Activated naive CD4-positive, alpha-beta T cell treated with anti-CD3 and anti-CD28 coated beads, Interleukin-2, amount 50 U/mL, for 16 hours (primary cell): ENCODE measurements around the gene ADAMTSL4.

Source experiments
- DNase-seq: peaks from one replicate; pipeline ENCODE4 v3.0.0-alpha.2; 2020

ADAMTSL4 gene

DNA sequence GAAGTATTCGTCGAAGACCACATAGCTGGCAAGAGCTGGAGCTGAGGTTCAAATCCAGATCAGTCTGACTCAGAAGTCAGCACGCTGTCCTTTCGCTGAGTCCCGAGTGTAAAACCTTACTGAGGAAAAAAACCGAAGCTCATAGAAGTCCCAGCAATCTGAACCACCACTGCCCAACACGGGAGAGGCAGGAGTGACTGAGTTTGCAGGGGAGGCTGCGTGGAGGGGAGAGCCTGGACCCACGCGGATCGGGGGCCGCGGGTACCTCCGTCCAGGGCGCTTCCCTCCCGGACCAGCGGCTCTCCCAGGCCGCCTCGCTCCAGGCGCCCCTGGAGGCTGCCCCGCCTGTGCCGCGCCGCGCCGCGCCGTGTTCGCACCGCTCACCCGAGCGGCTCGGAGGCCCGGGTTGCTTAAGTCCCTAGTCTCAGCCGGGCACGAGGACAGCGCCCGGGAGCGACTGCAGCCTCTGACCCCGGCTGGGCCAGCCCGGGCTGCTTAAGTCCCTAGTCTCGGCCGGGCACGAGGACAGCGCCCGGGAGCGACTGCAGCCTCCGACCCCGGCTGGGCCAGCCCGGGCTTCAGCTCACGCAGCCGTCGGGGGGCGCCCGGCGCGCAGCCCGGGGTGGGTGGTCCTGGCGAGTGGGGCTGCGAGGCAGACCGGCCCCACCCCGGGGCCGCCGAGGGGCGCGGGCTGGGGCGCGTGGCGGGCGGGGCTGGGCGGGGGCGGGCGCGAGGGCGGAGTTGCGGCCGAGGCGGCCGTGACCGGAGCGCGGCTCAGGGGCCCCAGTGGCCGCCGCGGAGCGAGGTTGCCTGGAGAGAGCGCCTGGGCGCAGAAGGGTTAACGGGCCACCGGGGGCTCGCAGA is at the start of gene ADAMTSL4:
Gene ADAMTSL4, plus strand, starts transcription at position 777 of the 864 bp plus-strand sequence. CDS start 2,881 bp downstream, outside the sequence.
- DNase-seq, result peak; percentile 48

DNA sequence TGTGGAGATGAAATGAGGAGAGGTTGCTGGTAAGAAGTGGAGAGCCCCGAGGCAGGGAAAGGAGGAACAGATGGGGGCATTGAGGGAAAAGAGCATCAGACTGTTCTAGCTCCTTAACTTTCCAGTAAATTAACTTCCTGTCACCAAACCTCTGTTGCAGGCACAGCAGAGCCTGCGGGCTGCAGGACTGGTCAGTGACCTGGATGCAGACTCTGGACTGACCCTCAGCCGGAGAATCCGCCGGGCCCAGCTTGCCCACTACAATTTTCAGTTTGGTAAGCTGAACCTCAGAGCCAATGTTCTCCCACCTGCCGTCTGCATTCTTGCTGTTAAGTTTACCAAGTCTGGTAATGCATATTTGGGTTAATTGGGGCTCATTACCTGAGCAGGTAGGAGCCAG is 43.8 kb upstream of the ADAMTSL4 start:
- no peak for DNase-seq

DNA sequence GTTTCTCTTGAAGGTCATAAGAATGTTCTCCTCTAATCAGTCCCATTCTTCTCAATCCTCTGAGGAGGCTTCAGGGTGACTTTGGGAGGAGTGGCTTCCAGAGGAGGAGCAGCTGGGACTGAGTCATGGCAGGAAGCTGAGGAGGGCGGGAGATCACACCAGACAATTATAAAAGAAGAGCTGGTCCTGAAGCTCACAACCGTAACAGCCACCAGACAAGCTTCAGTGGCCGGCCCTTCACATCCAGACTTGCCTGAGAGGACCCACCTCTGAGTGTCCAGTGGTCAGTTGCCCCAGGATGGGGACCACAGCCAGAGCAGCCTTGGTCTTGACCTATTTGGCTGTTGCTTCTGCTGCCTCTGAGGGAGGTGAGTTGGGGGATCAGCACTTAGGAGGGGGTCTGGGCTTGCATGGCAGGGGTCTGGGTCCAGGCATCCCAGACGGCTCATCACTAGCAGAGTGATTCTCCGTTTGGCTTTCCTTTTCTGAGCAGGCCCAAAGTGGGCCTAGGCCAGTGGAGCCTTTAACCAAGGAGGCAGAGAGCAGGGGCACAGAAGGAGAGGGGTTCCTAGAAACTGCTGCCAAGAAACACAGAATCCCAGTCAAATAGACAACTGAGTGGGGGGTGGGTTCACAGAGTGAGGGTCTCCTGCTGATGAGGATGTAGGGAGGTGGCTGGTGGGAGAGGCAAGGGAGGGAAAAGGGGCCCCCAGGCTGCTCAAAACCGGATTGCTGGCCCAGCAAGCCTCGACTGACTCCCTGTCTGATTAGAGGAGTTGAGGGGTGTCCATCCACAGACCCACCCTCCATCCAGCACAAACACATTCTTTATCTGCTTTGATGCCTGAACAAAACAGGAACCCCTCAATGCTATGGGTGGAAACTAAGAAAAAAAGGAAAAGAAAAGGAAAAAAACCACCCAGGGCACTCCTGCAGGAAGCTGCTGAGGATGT is 41.0 kb upstream of the ADAMTSL4 start, which contains the start of gene ECM1:
Gene ECM1, plus strand, starts transcription at position 198 of the 953 bp plus-strand sequence. Its CDS starts 101 bp downstream, at position 299.
- no peak for DNase-seq

DNA sequence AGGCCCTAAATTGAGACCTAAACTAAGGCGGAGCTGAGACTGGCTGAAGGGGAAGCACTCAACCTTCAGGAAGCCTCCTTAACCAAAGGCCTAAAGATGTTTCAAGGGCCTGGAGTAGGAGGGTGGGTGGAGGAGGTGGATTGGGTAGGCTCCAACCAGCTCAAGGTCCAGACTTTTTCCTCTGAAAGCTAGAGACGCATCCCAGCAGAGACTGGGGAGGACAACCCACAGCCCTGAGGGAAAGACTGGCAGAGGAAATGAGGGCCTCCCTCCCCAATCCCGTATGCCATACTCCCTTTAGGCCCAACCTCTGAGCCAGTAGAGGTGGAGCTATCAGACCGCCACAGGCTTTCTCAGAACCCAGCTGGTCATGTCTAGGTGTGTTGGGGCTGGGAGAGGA is 40.2 kb upstream of the ADAMTSL4 start:
- no peak for DNase-seq

DNA sequence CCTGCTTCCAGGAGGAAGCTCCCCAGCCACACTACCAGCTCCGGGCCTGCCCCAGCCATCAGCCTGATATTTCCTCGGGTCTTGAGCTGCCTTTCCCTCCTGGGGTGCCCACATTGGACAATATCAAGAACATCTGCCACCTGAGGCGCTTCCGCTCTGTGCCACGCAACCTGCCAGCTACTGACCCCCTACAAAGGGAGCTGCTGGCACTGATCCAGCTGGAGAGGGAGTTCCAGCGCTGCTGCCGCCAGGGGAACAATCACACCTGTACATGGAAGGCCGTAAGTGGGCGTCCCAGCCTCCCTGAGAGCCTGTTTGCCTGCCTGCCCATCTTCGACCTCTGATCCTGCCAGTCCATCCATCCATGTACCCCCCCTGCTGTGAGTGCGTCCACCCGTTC is 37.7 kb upstream of the ADAMTSL4 start:
- DNase-seq, result no peak

DNA sequence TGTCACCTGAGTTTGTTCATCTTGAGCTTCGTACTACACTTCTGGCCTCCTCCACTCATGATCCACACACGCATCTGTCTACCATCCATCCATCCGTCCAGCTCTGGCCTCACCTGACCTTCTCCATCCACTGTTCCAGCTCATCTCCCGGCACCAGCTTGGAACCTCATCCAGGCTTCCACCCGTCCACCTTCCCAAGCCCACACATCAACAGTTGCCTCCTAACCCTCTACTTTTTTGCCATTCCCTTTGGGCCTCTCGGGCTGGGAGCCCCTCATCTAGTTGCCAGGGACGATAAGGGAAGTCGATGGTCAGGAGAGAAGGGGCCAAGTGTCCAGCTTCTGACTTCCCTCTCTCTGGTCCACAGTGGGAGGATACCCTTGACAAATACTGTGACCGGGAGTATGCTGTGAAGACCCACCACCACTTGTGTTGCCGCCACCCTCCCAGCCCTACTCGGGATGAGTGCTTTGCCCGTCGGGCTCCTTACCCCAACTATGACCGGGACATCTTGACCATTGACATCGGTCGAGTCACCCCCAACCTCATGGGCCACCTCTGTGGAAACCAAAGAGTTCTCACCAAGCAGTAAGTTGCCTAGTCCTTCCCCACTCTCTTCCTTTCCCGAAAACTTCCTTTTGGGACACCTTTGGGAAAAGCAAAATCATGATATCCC is 37.1 kb upstream of the ADAMTSL4 start:
- no peak for DNase-seq

DNA sequence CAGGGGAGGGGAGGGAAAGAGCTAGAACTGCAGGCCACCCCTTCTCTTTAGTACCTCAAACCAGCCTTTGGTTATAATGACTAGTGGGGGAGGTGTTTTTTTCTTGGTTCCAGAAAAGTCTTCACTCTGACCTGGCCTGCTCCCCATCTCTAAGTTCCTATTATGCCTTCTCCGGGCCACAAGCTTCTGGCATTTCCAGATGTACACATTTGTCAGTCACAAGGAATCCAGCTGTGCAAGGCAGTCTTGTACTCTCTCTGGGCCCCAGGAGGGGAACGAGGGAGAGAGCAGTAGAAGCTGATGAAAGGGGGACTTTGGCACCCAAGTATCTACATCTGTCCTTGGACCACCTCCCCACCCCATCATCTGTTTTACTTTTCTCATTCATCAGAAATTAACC is 36.4 kb upstream of the ADAMTSL4 start:
- no peak for DNase-seq

DNA sequence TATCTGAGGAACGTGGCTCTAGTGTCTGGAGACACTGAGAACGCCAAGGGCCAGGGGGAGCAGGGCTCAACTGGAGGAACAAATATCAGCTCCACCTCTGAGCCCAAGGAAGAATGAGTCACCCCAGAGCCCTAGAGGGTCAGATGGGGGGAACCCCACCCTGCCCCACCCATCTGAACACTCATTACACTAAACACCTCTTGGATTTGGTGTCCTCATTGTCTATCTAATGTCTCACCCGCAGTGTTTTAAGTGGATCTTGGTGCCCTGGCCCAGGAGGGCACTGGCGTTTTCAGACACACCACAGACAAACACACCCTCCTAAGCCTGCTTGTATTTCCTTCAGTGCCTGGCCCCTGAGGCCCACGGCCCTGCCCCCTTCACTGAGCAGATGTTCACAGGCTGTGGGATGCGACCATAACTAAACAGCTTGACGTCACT is 35.8 kb upstream of the ADAMTSL4 start:
- DNase-seq, result no peak

DNA sequence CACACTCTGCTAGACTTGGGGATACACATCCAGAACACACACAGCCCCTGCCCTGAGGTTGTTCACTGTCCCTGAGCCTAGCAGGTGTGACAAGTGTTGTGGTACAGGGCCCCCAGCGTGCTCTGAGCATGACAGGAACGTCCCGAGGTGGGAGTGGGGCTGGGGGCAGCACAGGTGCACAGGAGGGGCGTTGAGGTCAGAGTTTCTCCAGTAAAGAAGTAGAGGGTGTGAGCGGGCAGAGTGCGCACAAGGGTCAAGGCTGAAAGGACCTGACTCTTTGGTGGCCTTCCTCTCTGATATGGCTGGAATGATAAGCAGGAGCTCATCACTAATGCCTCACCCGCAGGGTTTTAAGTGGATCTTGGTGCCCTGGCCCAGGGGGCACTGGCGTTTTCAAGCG is 34.9 kb upstream of the ADAMTSL4 start:
- DNase-seq, result no peak

DNA sequence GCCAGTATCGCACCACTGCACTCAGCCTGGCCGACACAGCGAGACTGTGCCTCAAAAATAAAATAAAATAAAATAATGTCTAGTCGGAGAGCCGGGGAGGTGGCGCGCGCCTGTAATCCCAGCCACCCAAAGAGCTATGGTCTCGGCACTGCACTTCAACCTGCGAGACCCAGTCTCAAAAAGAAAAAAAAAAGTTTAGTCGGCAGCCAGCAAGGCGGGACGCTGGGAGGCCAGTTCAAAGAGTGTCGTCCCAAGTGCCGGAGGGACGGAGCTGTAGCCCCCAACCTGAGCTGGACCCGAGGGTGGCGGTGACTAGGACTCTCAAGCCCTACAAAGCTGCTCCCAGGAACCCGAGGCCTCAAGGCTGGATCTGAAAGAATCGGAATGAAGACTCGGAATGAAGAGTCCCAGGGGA is 34.3 kb upstream of the ADAMTSL4 start:
- DNase-seq, result no peak

DNA sequence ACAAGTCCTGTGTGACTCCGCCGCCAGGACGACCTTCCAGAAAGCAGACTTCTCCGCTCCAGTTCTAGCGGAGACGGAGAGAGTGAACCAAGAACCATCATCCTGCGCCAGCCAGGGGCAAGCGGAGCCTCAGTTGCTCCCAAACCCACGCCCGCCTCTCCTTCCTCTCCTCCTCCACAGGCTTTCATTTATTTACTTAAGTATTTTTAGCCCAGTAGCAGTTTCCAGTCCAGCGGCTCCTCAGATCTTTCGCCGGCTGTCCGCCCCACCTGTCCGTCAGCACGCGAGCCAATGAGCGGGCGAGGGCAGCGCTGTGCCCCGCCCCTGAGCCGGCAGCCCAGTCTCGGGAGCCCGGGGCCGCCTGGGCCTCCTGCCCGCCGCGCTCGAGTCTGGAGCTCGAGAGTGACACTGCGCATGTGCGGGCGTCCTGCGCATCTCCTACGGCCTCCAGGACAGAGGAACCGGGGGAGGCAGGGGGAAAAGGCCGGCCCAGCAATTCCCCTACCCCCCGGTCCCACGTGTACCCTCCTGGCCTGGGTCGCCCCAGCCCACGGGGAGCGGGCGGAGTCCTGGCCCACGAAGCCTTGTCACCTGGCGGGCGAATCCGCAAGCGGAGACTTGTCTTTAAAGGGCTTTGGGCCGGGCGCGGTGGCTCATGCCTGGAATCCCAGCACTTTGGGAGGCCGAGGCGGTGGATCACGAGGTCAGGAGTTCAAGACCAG is 33.7 kb upstream of the ADAMTSL4 start, which contains the start of gene FALEC:
Gene FALEC, plus strand, starts transcription at position 425 of the 722 bp plus-strand sequence.
- peak; percentile 90 for DNase-seq

DNA sequence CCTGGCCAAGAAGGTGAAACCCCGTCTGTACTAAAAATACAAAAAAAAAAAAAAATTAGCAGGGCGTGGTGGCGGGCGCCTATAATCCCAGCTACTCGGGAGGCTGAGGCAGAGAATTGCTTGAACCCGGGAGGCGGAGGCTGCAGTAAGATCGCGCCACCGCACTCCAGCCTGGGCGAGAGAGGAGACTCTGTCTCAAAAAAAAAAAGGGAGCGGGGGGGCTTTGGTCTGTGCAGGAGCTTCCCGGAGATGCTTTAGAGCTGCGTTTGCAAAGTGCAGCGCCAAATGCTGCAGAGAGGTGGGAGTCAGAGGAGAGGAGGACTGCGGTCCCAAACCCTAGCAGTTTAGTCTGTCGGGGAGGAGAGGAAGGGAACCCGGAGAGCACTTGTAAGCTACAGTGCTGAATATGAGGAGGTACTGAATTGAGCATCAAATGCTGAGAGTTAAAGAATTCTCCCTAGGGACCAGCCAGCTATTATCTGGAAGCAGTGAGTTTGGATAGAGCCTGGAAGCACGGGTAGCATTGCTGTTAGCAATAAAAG is 33.1 kb upstream of the ADAMTSL4 start:
- no peak for DNase-seq

DNA sequence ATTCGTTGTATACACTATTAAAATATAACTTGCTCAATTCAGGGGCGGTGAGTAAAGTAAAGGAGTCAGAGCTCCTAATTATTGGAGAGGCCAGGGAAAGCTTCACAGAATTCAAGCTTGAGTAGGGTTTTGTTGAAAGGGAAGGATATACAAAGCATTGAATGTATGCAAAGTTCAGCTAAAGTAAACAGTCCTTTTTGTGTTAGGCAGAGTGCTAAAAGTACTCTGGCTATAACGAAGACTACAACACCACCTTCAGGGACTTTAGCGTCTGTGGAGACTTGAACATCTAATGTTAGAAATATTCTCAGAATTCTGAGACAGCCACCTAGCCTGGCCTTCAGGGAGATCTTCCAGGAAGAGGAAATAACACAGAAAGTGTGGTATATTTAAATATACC is 32.6 kb upstream of the ADAMTSL4 start:
- no peak for DNase-seq

DNA sequence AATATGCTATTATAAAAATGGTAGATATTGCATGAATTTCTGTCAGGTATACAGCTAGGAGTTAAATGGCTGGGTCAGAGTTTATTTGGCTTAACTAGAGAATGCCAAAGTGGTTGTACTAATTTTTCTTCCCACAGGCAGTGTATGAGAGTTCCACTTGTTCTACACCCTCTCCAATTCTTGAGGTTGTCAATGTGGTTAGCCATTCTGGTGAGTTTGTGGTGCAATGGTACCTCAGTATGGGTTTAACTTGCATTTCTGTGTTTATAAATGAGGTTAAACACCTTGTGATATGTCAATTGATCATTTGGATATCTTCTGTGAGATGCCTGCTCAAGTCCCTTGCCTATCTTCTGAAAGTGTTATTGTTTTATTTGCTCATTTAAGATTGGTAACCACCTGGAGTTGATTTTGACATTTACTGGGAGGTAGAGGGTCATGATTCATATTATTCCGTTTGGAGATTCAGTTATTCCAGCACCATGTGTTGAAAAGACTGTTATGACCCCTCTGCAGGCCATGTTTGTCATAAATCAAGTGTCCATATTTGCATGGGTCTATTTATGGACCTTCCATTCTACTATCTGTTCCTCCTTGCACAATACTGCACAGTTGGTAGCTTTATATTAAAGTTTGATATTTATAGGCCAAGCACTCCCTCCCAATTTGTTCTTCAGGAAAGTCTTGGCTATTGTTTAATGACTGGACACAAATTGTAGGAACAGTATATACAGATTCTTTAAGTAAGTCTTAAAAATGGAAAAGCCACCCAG is 27.8 kb upstream of the ADAMTSL4 start:
- no peak for DNase-seq

DNA sequence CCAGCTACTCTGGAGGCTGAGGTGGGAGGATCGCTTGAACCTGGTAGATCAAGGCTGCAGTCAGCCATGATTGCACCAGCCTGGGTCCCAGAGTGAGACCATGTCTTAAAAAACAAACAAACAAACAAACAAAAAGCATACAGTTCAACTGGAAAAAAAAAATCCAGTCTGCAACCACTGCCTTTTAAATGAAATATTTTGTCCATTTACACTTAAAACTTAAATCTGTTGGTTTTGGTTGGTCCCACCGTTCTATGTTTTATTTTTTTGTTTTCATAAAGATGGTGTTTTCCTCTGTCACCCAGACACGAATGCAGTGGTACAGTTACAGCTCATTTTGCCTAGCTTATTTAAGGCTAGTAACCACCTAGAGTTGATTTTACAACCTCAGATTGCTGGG is 23.9 kb upstream of the ADAMTSL4 start:
- no peak for DNase-seq

DNA sequence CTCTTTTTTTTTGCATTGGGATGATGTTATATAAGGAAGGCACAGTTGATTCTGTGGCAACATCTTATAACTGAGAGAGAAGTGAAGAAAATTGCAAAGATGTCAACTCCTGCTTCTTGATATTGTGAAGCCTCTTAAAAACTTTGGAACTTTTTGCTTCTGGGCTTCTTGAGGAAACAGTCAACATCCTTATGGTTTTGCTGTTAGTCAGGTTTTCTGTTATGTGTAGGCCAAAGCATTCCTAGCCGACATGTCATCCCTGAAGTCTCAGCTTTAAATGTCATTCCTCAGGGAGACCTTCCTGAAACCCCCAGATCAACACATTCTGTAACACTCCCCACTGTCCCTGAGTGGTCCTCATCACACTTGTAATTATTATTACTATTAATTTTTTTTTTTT is 21.0 kb upstream of the ADAMTSL4 start:
- no peak for DNase-seq

DNA sequence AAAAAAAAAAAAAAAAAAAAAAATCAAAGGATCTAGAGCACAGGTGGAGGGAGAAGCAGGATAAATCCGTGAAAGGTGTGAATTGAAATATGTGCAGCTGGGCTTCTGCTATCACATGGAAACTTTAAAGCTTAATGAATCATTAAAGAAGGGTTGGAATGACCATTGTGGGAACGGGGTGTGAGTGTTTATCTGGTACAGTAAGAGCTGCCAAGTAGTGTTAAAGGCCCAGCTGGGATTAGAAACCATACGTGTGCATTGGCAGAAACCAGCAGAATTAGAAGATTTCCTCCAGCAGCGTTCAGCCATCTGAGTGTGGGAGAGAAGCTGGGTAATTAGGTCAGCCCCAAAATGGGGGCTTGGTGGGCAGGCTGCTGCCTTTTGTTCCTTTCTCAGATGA is 20.2 kb upstream of the ADAMTSL4 start:
- DNase-seq, result no peak

DNA sequence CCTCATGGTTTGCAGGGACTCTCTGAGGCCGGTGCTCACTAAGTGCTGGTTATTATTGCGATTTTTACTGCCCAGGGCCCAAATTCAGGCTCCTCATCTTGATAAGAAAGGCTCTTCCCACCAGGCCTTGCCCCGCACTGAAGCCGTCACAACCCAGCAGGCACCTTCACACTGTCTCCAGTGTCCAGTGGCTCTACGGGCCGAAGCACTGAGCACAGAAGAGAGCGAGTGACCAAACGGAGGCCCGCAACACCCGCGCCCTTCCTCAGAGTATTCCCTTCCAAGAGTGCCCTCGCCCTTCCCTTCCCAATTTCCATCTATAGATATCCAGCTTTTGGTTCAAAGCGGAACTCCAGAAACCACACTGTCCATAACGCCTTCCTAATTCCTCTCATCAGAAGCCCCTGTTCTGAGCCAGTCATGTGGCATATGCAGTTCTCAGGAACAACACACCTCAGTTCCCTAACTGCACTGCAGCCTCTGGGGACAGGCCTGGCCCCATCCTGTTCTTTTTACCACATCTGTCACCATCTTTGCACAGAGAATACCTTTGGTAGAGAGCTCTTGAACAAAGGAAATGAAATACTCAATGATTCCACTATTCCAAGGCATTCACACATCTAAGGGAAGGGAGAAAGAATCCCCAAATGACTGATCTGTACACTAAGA is 18.6 kb upstream of the ADAMTSL4 start:
- no peak for DNase-seq

DNA sequence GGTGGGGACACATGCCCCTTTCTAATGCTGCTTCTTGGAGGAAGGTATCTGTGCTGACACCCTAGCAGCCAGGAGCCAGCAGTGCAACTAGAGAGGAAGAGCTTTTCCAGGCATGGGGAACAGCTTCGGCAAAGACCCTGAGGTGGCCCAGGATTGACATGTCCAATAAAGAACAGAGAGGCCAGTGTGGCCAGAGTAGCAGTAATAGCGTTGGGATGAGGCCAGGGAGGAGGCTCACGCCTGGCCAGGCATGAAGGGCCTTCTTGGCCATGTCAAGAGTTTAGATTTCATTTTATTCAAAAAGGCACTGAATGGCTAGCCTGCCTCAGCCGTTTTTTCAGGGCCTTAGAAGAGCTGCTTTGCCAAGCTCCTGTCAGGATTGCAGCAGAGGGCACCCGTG is 16.3 kb upstream of the ADAMTSL4 start:
- DNase-seq, result no peak

DNA sequence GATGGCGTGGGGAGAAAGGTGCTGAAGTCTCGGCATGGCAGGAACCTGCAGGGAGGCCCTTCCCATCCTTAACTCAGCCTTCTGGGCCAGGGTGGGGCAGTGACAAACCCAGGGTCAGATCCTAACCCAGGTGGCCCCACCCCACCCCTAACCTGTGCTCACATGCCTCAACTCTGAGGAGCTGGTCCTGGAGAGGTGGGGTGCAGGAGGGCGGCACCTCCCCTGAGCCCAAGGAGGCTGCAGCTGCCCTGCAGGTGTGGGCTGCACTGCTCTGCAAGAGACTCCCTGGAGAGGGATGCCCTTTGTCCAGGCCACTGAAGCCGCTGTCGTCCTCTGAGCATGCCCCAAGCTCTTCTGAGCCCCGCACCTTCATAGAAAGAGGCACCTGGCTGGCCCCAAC is 15.2 kb upstream of the ADAMTSL4 start:
- DNase-seq, result no peak
